ENCODE data around the gene CALHM3. TPM values are rescaled to one million over a fixed set of nuclear protein-coding genes. Genes with fewer than 3 reads are reported as not detected.

Gene CALHM3
- total RNA-seq, 1 donor from 2014 or later = 3.3 TPM

DNA sequence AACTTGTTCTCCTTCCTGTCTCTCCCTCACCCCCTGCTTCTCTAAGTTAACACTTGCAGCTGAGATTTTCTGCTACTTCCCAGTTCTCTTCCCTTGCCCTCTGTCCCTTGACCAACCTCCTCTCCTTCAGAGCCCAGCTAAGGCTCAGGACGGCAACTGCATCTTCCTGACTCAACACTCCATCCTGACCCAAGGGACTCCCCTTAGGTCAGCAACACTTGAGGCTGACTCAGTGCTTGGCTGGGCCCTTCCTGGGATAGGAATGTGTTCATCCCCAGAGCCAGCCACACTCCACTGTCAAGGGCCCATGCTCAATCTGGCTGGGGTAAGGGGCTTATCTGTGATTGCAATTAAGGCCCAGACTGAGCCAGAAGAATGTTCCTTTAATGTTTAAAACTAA lies 30.3 kb downstream of the CALHM3 start:
- Mint-ChIP-seq H3K27ac (peak overlapping the region; percentile 64), H3K9me3 (no peaks in the 10 kb centered on the region), H3K27me3 (no peaks in the 10 kb centered on the region), H3K4me1 (ENCODE audit: unreplicated experiment) (no peaks in the 10 kb centered on the region), H3K4me3 (peak overlapping the region; percentile 43), H3K36me3 (peaks cover 17% of the 10 kb centered on the region)
- TF ChIP-seq, protein P1, sequence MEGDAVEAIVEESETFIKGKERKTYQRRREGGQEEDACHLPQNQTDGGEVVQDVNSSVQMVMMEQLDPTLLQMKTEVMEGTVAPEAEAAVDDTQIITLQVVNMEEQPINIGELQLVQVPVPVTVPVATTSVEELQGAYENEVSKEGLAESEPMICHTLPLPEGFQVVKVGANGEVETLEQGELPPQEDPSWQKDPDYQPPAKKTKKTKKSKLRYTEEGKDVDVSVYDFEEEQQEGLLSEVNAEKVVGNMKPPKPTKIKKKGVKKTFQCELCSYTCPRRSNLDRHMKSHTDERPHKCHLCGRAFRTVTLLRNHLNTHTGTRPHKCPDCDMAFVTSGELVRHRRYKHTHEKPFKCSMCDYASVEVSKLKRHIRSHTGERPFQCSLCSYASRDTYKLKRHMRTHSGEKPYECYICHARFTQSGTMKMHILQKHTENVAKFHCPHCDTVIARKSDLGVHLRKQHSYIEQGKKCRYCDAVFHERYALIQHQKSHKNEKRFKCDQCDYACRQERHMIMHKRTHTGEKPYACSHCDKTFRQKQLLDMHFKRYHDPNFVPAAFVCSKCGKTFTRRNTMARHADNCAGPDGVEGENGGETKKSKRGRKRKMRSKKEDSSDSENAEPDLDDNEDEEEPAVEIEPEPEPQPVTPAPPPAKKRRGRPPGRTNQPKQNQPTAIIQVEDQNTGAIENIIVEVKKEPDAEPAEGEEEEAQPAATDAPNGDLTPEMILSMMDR (conservative IDR thresholded peaks at IDR 0.05) = no peak
- DNase-seq (ENCODE audit: extremely low spot score, unreplicated experiment) = no peak

GRCh38 chr10:103447187-103447586 lies 31.9 kb downstream of the CALHM3 start:
- DNase-seq (ENCODE audit: extremely low spot score, unreplicated experiment) = no peak
- Mint-ChIP-seq H3K36me3 (peaks cover 21% of the 10 kb centered on the region), H3K9me3 (no peaks in the 10 kb centered on the region), H3K27me3 (no peaks in the 10 kb centered on the region), H3K4me1 (ENCODE audit: unreplicated experiment) (no peaks in the 10 kb centered on the region), H3K4me3 (no peak overlapping the region), H3K27ac (no peak overlapping the region)
- TF ChIP-seq, protein P1 (conservative IDR thresholded peaks at IDR 0.05) = no peak

- H3K4me1 Mint-ChIP-seq (ENCODE audit: unreplicated experiment) = no peaks in the 10 kb centered on the region
- no peak for DNase-seq (ENCODE audit: extremely low spot score, unreplicated experiment)
- no peak overlapping the region for H3K27ac Mint-ChIP-seq
- TF ChIP-seq, protein P1 (conservative IDR thresholded peaks at IDR 0.05) = no peak
- peaks cover 21% of the 10 kb centered on the region for H3K36me3 Mint-ChIP-seq
- H3K4me3 Mint-ChIP-seq = no peak overlapping the region
- no peaks in the 10 kb centered on the region for H3K27me3 Mint-ChIP-seq
- no peaks in the 10 kb centered on the region for H3K9me3 Mint-ChIP-seq
Observed at GRCh38 chr10:103445767-103446567, 33.1 kb downstream of the CALHM3 start.

DNA sequence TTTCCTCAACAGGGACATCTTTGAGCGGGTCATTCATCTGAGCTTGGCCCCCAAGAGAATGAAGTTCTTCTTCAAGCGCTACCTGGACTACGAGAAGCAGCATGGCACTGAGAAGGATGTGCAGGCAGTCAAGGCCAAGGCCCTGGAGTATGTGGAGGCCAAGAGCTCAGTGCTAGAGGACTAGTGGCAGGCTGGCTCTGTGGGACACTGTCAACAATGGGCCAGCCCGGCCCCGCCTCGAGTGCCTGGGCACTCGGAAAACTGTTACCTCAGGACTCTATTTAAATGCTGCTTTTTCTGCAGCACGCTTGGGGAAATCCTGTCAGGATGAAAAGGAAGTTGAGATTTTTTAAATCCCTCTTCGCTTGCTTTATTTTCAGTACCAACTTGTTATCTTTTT lies 33.7 kb downstream of the CALHM3 start:
- no peaks in the 10 kb centered on the region for H3K9me3 Mint-ChIP-seq
- H3K27ac Mint-ChIP-seq = no peak overlapping the region
- peaks cover 21% of the 10 kb centered on the region for H3K36me3 Mint-ChIP-seq
- H3K4me1 Mint-ChIP-seq (ENCODE audit: unreplicated experiment) = no peaks in the 10 kb centered on the region
- DNase-seq (ENCODE audit: extremely low spot score, unreplicated experiment) = no peak
- H3K27me3 Mint-ChIP-seq = no peaks in the 10 kb centered on the region
- TF ChIP-seq, protein P1 (conservative IDR thresholded peaks at IDR 0.05) = no peak
- H3K4me3 Mint-ChIP-seq = no peak overlapping the region

GRCh38 chr10:103444478-103444877 lies 34.6 kb downstream of the CALHM3 start:
- no peak overlapping the region for H3K4me3 Mint-ChIP-seq
- H3K9me3 Mint-ChIP-seq = no peaks in the 10 kb centered on the region
- no peaks in the 10 kb centered on the region for H3K4me1 Mint-ChIP-seq (ENCODE audit: unreplicated experiment)
- H3K36me3 Mint-ChIP-seq = peaks cover 27% of the 10 kb centered on the region
- no peaks in the 10 kb centered on the region for H3K27me3 Mint-ChIP-seq
- H3K27ac Mint-ChIP-seq = no peak overlapping the region
- no peak for DNase-seq (ENCODE audit: extremely low spot score, unreplicated experiment)
- TF ChIP-seq, protein P1 (conservative IDR thresholded peaks at IDR 0.05) = no peak

Measured in type B pancreatic cell (in vitro differentiated cells).